ENCODE results near the gene NABP2.
"Not testable (repeated sequence)": the region's sequence is repeated elsewhere in the genome, so short reads cannot be mapped to it uniquely, and the experiment has no call there.

Gene NABP2

DNA sequence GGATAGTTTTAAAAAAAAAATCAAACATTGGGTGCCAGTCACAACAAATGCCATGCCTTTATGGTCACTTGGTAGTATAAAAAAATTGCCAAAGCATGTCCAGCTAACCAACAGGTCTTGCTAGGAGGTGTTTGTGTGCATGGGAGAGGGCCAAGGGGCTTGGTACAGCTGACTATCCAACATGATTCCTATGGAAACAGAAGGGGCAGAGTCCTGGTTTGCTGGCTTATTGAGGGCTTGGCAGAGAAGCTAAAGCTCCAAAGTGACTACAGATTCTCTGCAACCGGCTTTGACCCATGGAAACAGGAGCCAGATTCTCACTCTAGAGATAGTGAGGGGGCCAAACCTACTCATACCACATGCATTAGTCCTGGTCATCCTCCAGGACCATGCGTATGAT, 48.3 kb downstream of the NABP2 start:
- not testable (repeated sequence) for DNase-seq (ENCODE audit: low read depth in 3 of 3)

DNA sequence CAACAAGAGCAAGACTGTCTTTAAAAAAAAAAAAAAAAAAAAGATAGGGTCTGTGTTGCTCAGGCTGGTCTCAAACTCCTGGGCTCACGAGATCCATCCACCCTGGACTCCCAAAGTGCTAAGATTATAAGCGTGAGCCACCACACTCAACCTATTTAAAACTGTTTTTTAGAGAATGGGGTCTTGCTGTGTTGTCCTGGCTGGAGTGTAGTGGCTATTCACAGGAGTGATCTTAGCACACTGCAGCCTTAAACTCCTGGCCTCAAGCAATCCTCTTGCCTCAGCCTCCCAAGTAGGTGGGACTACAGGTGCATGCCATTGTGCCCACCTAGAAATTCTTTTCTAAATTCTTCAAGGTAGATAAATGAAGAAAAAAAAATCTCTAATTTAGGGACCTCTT, 50.2 kb downstream of the NABP2 start:
- DNase-seq (ENCODE audit: low read depth in 3 of 3): no peak

DNA sequence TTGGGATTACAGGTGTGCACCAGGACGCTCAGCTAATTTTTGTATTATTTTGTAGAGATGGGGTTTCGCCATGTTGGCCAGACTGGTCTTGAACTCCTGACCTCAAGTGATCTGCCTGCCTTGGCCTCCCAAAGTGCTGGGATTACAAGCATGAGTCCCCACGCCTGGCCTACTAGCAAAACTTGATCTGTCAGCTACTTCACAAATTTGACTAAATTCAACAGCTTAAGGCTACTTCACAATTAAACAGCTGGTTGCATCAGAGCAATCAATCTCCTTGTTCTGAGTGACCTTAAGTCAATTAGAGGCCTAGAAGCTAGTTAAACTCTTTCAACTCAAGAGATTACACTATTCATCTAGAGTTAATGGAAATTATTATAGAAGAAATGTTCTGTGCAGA, 54.8 kb downstream of the NABP2 start:
- DNase-seq (ENCODE audit: low read depth in 3 of 3): no peak

All from stimulated activated CD4-positive, alpha-beta T cell treated with anti-CD3 and anti-CD28 coated beads, TNF-alpha, amount 100 ng/mL, for 24 hours (primary cell).